H1 (cell line): Measurements from ENCODE around the gene ZNF3. TPM values are rescaled to one million over a fixed set of nuclear protein-coding genes. Genes with fewer than 3 reads are reported as not detected.

Experiments used
- CTCF ChIA-PET: fragments of 300-600 bp; sonication (Branson Sonifier 250); formaldehyde crosslinking; loops from one replicate; lab custom pipeline; 2021; ENCODE audit not compliant: partially characterized antibody; lab: Charles Lee
- POLR2A ChIA-PET: fragments of 300-600 bp; sonication (Branson Sonifier 250); formaldehyde crosslinking; loops from one replicate; lab custom pipeline; 2021; ENCODE audit warnings: inconsistent platforms; ENCODE audit not compliant: partially characterized antibody; lab: Charles Lee
- DNase-seq, 2 experiments: peaks; one replicate each; pipeline versions ENCODE4 v3.0.0 to v3.0.0-alpha.2; 2010 to 2022; ENCODE audit warnings: low spot score in 2 of 2, low read depth in 1 of 2, mixed read lengths in 1 of 2
- FAIRE-seq: peaks from 2 replicates; lab custom pipeline; 2011; peaks lifted over from hg19 to GRCh38; lab: Jason Lieb, UNC
- H2AFZ ChIP-seq: 2 replicates; pipeline ENCODE4 v1.8.1; 2012; ENCODE audit warnings: low read length, inconsistent platforms
- H2AK5ac ChIP-seq: 2 replicates; pipeline ENCODE4 v1.6.1; 2013; ENCODE audit warnings: low read depth, low read length
- H2BK120ac ChIP-seq: replicated peaks from 2 replicates; pipeline ENCODE3; 2013; ENCODE audit warnings: low read depth, low read length, inconsistent platforms
- H2BK12ac ChIP-seq: 2 replicates; pipeline ENCODE4 v1.6.1; 2013; ENCODE audit warnings: low read depth, low read length
- H2BK15ac ChIP-seq: 2 replicates; pipeline ENCODE4 v1.6.1; 2013; ENCODE audit warnings: low read length
- H2BK20ac ChIP-seq: 2 replicates; pipeline ENCODE4 v1.6.1; 2013; ENCODE audit warnings: low read length
- H2BK5ac ChIP-seq: 2 replicates; pipeline ENCODE4 v1.6.1; 2013; ENCODE audit warnings: low read depth, low read length
- H3K14ac ChIP-seq: 2 replicates; pipeline ENCODE4 v1.6.1; 2013; ENCODE audit warnings: inconsistent platforms; ENCODE audit not compliant: insufficient read length
- H3K18ac ChIP-seq: 2 replicates; pipeline ENCODE4 v1.6.1; 2013; ENCODE audit warnings: low read length; ENCODE audit errors: extremely low read depth
- H3K23ac ChIP-seq: 2 replicates; pipeline ENCODE4 v1.6.1; 2013; ENCODE audit warnings: inconsistent platforms; ENCODE audit not compliant: insufficient read length
- H3K23me2 ChIP-seq: 2 replicates; pipeline ENCODE4 v1.6.1; 2013; ENCODE audit warnings: low read depth, low read length
- H3K27ac ChIP-seq: 2 replicates; pipeline ENCODE4 v1.6.1; 2011; ENCODE audit warnings: low read depth, low read length, inconsistent platforms
- H3K27me3 ChIP-seq, 4 experiments: replicated peaks in 1 of 4; 1 replicate in 1 of 4; 2 replicates in 3 of 4; pipeline versions ENCODE4 v1.6.1 to v1.8.1; 2011 to 2013; ENCODE audit warnings: low read length in 3 of 4, mild to moderate bottlenecking in 3 of 4, inconsistent platforms in 2 of 4, mixed read lengths in 2 of 4, moderate library complexity in 1 of 4; ENCODE audit not compliant: control insufficient read depth in 3 of 4, insufficient read depth in 3 of 4; ENCODE audit errors: extremely low read depth in 1 of 4
- H3K36me3 ChIP-seq, 4 experiments: 2 replicates each; pipeline versions ENCODE4 v1.6.1 to v1.8.1; 2011 to 2013; ENCODE audit warnings: mild to moderate bottlenecking in 4 of 4, low read length in 3 of 4, moderate library complexity in 2 of 4, control low read depth in 1 of 4, inconsistent platforms in 1 of 4; ENCODE audit not compliant: insufficient read depth in 4 of 4, control insufficient read depth in 2 of 4
- H3K4ac ChIP-seq: replicated peaks from 2 replicates; pipeline ENCODE3; 2013; ENCODE audit warnings: low read length, low read depth, mixed read lengths, inconsistent platforms; ENCODE audit not compliant: insufficient read length
- H3K4me1 ChIP-seq, 4 experiments: replicated peaks in 1 of 4; 1 replicate in 1 of 4; 2 replicates in 3 of 4; pipeline versions ENCODE4 v1.6.1 to v1.8.1; 2011 to 2013; ENCODE audit warnings: low read length in 3 of 4, inconsistent platforms in 2 of 4, mixed read lengths in 1 of 4; ENCODE audit not compliant: insufficient read depth in 4 of 4, control insufficient read depth in 3 of 4
- H3K4me2 ChIP-seq, 2 experiments: 2 replicates each; pipeline versions ENCODE4 v1.6.1 to v1.8.1; 2011 to 2013; ENCODE audit warnings: low read depth in 2 of 2, low read length in 2 of 2, control low read depth in 1 of 2, inconsistent platforms in 1 of 2, mild to moderate bottlenecking in 1 of 2; ENCODE audit not compliant: insufficient read depth in 1 of 2
- H3K4me3 ChIP-seq, 4 experiments: fragments of 200-600, 300-600 bp in 1 of 4; sonication (generic), shearing (Covaris generic), sonication (Bioruptor Twin) in 1 of 4; 2 replicates each; pipeline versions ENCODE4 v1.5.1 to v1.8.1; 2011 to 2016; ENCODE audit warnings: low read length in 4 of 4, low read depth in 3 of 4, control low read depth in 2 of 4, inconsistent platforms in 2 of 4, mild to moderate bottlenecking in 2 of 4, mixed read lengths in 1 of 4, moderate library complexity in 1 of 4; ENCODE audit not compliant: insufficient read depth in 2 of 4; ENCODE audit errors: extremely low read depth in 1 of 4
- H3K56ac ChIP-seq: replicated peaks from 2 replicates; pipeline ENCODE3; 2013; ENCODE audit warnings: low read depth, mild to moderate bottlenecking, mixed read lengths, low read length, inconsistent platforms; ENCODE audit not compliant: insufficient read length
- H3K79me1 ChIP-seq: 2 replicates; pipeline ENCODE4 v1.6.1; 2013; ENCODE audit warnings: low read depth, low read length, control low read depth
- H3K79me2 ChIP-seq, 2 experiments: 2 replicates each; pipeline versions ENCODE4 v1.6.1 to v1.8.1; 2012 to 2013; ENCODE audit warnings: low read length in 2 of 2, mild to moderate bottlenecking in 2 of 2, inconsistent platforms in 1 of 2; ENCODE audit not compliant: insufficient read depth in 2 of 2, control insufficient read depth in 1 of 2
- H3K9ac ChIP-seq, 4 experiments: replicated peaks in 1 of 4; 1 replicate in 1 of 4; 2 replicates in 3 of 4; pipeline versions ENCODE4 v1.6.1 to v1.8.1; 2011 to 2013; ENCODE audit warnings: low read depth in 3 of 4, low read length in 3 of 4, control low read depth in 2 of 4, mild to moderate bottlenecking in 2 of 4, moderate library complexity in 2 of 4, inconsistent platforms in 1 of 4; ENCODE audit errors: extremely low read depth in 1 of 4
- H3K9me3 ChIP-seq, 2 experiments: 2 replicates each; pipeline versions ENCODE4 v1.6.1 to v1.8.1; 2012 to 2013; ENCODE audit warnings: mild to moderate bottlenecking in 2 of 2, moderate library complexity in 2 of 2, control low read depth in 1 of 2, inconsistent platforms in 1 of 2, low read depth in 1 of 2, low read length in 1 of 2, mixed read lengths in 1 of 2; ENCODE audit not compliant: insufficient read depth in 2 of 2
- H4K20me1 ChIP-seq, 2 experiments: replicated peaks in 1 of 2; 2 replicates each; pipeline versions ENCODE3 to v1.8.1; 2011 to 2013; ENCODE audit warnings: inconsistent platforms in 2 of 2, low read length in 2 of 2, mild to moderate bottlenecking in 1 of 2; ENCODE audit not compliant: insufficient read depth in 2 of 2, control insufficient read depth in 1 of 2
- H4K5ac ChIP-seq: 2 replicates; pipeline ENCODE4 v1.6.1; 2013; ENCODE audit warnings: low read length, low read depth, mixed read lengths, inconsistent platforms; ENCODE audit not compliant: insufficient read length
- H4K8ac ChIP-seq: 2 replicates; pipeline ENCODE4 v1.8.0; 2013; ENCODE audit warnings: mild to moderate bottlenecking, moderate library complexity, low read length, inconsistent platforms; ENCODE audit not compliant: insufficient read depth; ENCODE audit errors: extremely low read depth
- H4K91ac ChIP-seq: replicated peaks from 2 replicates; pipeline ENCODE3; 2013; ENCODE audit warnings: low read length, mixed read lengths, inconsistent platforms; ENCODE audit not compliant: insufficient read length
- CTBP2 ChIP-seq: IDR thresholded peaks from 2 replicates; pipeline ENCODE4 v1.7.0; 2011; ENCODE audit warnings: borderline replicate concordance, mild to moderate bottlenecking, moderate library complexity, mixed read lengths, low read length; ENCODE audit not compliant: insufficient read depth, insufficient read length
- CTCF ChIP-seq, 3 experiments: IDR thresholded peaks; 1 replicate in 2 of 3; 2 replicates in 1 of 3; pipeline versions ENCODE4 v1.5.1 to v1.6.1; 2011; ENCODE audit warnings: low read length in 3 of 3, mild to moderate bottlenecking in 3 of 3, inconsistent platforms in 2 of 3, low read depth in 1 of 3, moderate library complexity in 1 of 3; ENCODE audit not compliant: insufficient read depth in 1 of 3; ENCODE audit errors: control extremely low read depth in 1 of 3
- GABPA ChIP-seq: IDR thresholded peaks from 2 replicates; pipeline ENCODE4 v1.6.1; 2011; ENCODE audit warnings: mild to moderate bottlenecking, low read length, moderate library complexity, borderline replicate concordance; ENCODE audit not compliant: insufficient read depth
- GTF2F1 ChIP-seq: IDR thresholded peaks from 2 replicates; pipeline ENCODE4 v1.6.1; 2012; ENCODE audit warnings: low read depth, low read length, improper control_type of control experiment, borderline replicate concordance
- MAFK ChIP-seq: IDR thresholded peaks from 2 replicates; pipeline ENCODE4 v1.6.1; 2012; ENCODE audit warnings: low read depth, mild to moderate bottlenecking, improper control_type of control experiment, low read length
- SP4 ChIP-seq: IDR thresholded peaks from 2 replicates; pipeline ENCODE4 v1.6.1; 2012; ENCODE audit warnings: low read length, inconsistent platforms
- WGBS, 2 experiments: shearing (Covaris generic) in 1 of 2; methylation state at CpG; one replicate each; pipeline versions ENCODE4 v1.1.6 to v1.1.7; 2013 to 2015; ENCODE audit warnings: low lambda C conversion rate in 2 of 2, mixed read lengths in 2 of 2, inconsistent platforms in 1 of 2, low coverage in 1 of 2, missing lambda C conversion rate in 1 of 2; ENCODE audit not compliant: insufficient replicate concordance in 2 of 2, insufficient coverage in 1 of 2, insufficient read length in 1 of 2; ENCODE audit errors: extremely low coverage in 1 of 2, missing lambda C conversion rate in 1 of 2; 5-methylcytosine and 5-hydroxymethylcytosine counted together
- polyA plus RNA-seq, 7 experiments: library from polyadenylated mRNA; depleted of rRNA in 3 of 7; stranded (reverse) in 5 of 7; unstranded in 2 of 7; fragments of >200 nt in 5 of 7; fragments of 200-250 nt in 2 of 7; gene quantifications; 1 replicate in 5 of 7; 2 replicates in 1 of 7; 4 replicates in 1 of 7; pipeline versions ENCODE4 v1.2.1 to v1.2.3, GENCODE V29; 2011 to 2013; ENCODE audit warnings: missing spikeins in 2 of 7, mixed read lengths in 2 of 7
- total RNA-seq: library from RNA; stranded (reverse); fragmentation: NEBNext Ultra II Directional; extraction: Animal tissue kit (Norgen Biotek cat#: 25700); gene quantifications from 2 replicates; pipeline ENCODE4 v1.2.1, GENCODE V29; 2021

Gene ZNF3
- total and polyA plus RNA-seq, 2 of the 8 experiments (the other 6 are each of a cell fraction or from before 2014, with no cell fraction given) = 26.9 to 49.1 TPM

GRCh38 chr7:100102950-100103840 lies 21.7 kb upstream of the ZNF3 start:
- Histone ChIP-seq H3K4me2 (peak overlapping the region in 1 of 2 experiments; percentile 85; a peak in 3 of 4 replicates), H3K23me2 (no peaks in the 10 kb centered on the region; the same call in 1 of the 2 replicates), H2BK20ac (no peak overlapping the region), H3K4me3 (peak overlapping the region; percentile 76 to 97 (median 84); a peak in 6 of 8 replicates), H4K5ac (no peak overlapping the region), H3K9ac (no peak overlapping the region), H3K27ac (no peak overlapping the region), H3K18ac (no peak overlapping the region), H4K20me1 (peaks cover 7 to 11% of the 10 kb centered on the region in 2 experiments), H3K79me1 (peaks cover 3% of the 10 kb centered on the region), H3K36me3 (peaks cover 22 to 43% (median 34%) of the 10 kb centered on the region in 4 experiments), H3K23ac (no peak overlapping the region), H2AK5ac (no peak overlapping the region), H2BK15ac (no peak overlapping the region), H2AFZ (no peak overlapping the region), H3K9me3 (no peaks in the 10 kb centered on the region), H3K56ac (no peak overlapping the region), H2BK5ac (no peak overlapping the region; the same call in 1 of the 2 replicates), H3K4ac (no peak overlapping the region), H3K4me1 (peaks cover 0 to 8% (median 3%) of the 10 kb centered on the region in 4 experiments; a peak in 3 of 7 replicates), H4K91ac (no peak overlapping the region), H3K79me2 (peaks cover 9 to 36% of the 10 kb centered on the region in 2 experiments), H2BK120ac (no peak overlapping the region), H2BK12ac (no peak overlapping the region), H3K14ac (no peak overlapping the region), H4K8ac (no peak overlapping the region), H3K27me3 (no peaks in the 10 kb centered on the region)
- ChIA-PET CTCF (interaction anchor here (0.8 to 5.9 kb wide), 8 partner anchors 8 to 106 kb away, joined by 3 to 55 read pairs (median 4); no protein-coding TSS in a partner anchor), POLR2A (interaction anchor here (0.7 to 20.0 kb wide), 7 partner anchors 15 to 326 kb away, joined by 3 to 722 read pairs (median 24); partner anchors contain the start of genes CNPY4, COPS6, GAL3ST4 and LAMTOR4)
- DNase-seq = no peak
- WGBS, 2 experiments = 95% methylated on average over 17 of the region's 17 CpGs; no CpG with 5 or more reads in 1 of the 2 experiments
- FAIRE-seq = no peak
- no peak for TF ChIP-seq GTF2F1
- no peak for TF ChIP-seq GABPA
- TF ChIP-seq CTCF (IDR thresholded peaks at IDR 0.05; ENCODE audit: control extremely low read depth in 1 of 3, insufficient read depth in 1 of 3, low read depth in 1 of 3, low read length in 3 of 3) = no peak
- no peak for TF ChIP-seq MAFK
- no peak for TF ChIP-seq SP4
- TF ChIP-seq CTBP2 = no peak
